GM18499 (cell line): Measurements from ENCODE around the gene AKR1A1.
"Not testable (repeated sequence)": the region's sequence is repeated elsewhere in the genome, so short reads cannot be mapped to it uniquely, and the experiment has no call there.

ENCODE experiments used
- ATAC-seq: cut with Tn5 transposase; IDR thresholded peaks from one replicate; pipeline ENCODE4 v1.9.1; 2021; ENCODE audit warnings: moderate number of reproducible peaks; ENCODE audit not compliant: insufficient read depth, unreplicated experiment

The AKR1A1 gene

GRCh38 chr1:45566722-45567121 is 16.1 kb downstream of the AKR1A1 start:
- ATAC-seq, result no peak

- no peak for ATAC-seq
Observed at GRCh38 chr1:45567911-45568310, 17.3 kb downstream of the AKR1A1 start.

GRCh38 chr1:45568421-45568820 is 17.8 kb downstream of the AKR1A1 start:
- ATAC-seq, result no peak

- ATAC-seq, result no peak
Observed at GRCh38 chr1:45569571-45569961, 18.9 kb downstream of the AKR1A1 start.

GRCh38 chr1:45569962-45570581 is 19.4 kb downstream of the AKR1A1 start:
- no peak for ATAC-seq

GRCh38 chr1:45570631-45571030 is 20.0 kb downstream of the AKR1A1 start:
- no peak for ATAC-seq

GRCh38 chr1:45573231-45573804 is 22.7 kb downstream of the AKR1A1 start:
- ATAC-seq, result no peak

- no peak for ATAC-seq
Observed at GRCh38 chr1:45574105-45574626, 23.5 kb downstream of the AKR1A1 start.

GRCh38 chr1:45583264-45583665 is 32.6 kb downstream of the AKR1A1 start:
- ATAC-seq, result peak; percentile 67

GRCh38 chr1:45583666-45584350 is 33.2 kb downstream of the AKR1A1 start, which contains the start of gene NASP:
NASP (plus strand) TSS chr1:45584041; CDS start chr1:45584147, 106 bp downstream.
- peak; percentile 23 for ATAC-seq

- no peak for ATAC-seq
Observed at GRCh38 chr1:45584351-45585109, 33.9 kb downstream of the AKR1A1 start.

- no peak for ATAC-seq
Observed at GRCh38 chr1:45585110-45585426, 34.4 kb downstream of the AKR1A1 start.

- ATAC-seq, result no peak
Observed at GRCh38 chr1:45585496-45586075, 35.0 kb downstream of the AKR1A1 start.

- no peak for ATAC-seq
Observed at GRCh38 chr1:45586769-45587168, 36.1 kb downstream of the AKR1A1 start.

- ATAC-seq, result no peak
Observed at GRCh38 chr1:45589861-45590260, 39.2 kb downstream of the AKR1A1 start.

- ATAC-seq, result no peak
Observed at GRCh38 chr1:45594412-45594811, 43.8 kb downstream of the AKR1A1 start.

GRCh38 chr1:45596765-45597164 is 46.1 kb downstream of the AKR1A1 start:
- ATAC-seq, result not testable (repeated sequence)

GRCh38 chr1:45604239-45604638 is 53.6 kb downstream of the AKR1A1 start:
- ATAC-seq, result no peak

GRCh38 chr1:45607404-45608074 is 56.9 kb downstream of the AKR1A1 start:
- no peak for ATAC-seq
